HepG2 (cell line): ENCODE measurements around the gene ZSCAN21. TPM values are rescaled to one million over a fixed set of nuclear protein-coding genes. Genes with fewer than 3 reads are reported as not detected.
A peak's percentile ranks its signal among the peaks of the same experiment; 100 is the strongest.

Experiments used
- FLYWCH1 ChIP-seq: sonication (generic); formaldehyde crosslinking; IDR thresholded peaks from 2 replicates; pipeline ENCODE4 v1.8.1; 2023; ENCODE audit warnings: mild to moderate bottlenecking, missing genetic modification reagents
- HDAC6 ChIP-seq: fragments of 200-600 bp; sonication (generic); IDR thresholded peaks from 2 replicates; pipeline ENCODE4 v1.7.0; 2017; ENCODE audit warnings: mild to moderate bottlenecking, antibody characterized with exemption, low read length, low read depth
- MTA3 ChIP-seq: sonication (generic); formaldehyde crosslinking; IDR thresholded peaks from 2 replicates; pipeline ENCODE4 v1.4.0; 2020; ENCODE audit warnings: missing genetic modification reagents
- NAIF1 ChIP-seq: sonication (generic); formaldehyde crosslinking; IDR thresholded peaks from 2 replicates; pipeline ENCODE4 v1.5.0; 2020; ENCODE audit warnings: mild to moderate bottlenecking, missing genetic modification reagents, borderline replicate concordance
- SP2 ChIP-seq: sonication (generic); formaldehyde crosslinking; IDR thresholded peaks from 2 replicates; pipeline ENCODE4 v1.5.1; 2020; ENCODE audit warnings: mild to moderate bottlenecking, missing genetic modification reagents
- SYNCRIP ChIP-seq: fragments of 200-400 bp; formaldehyde crosslinking; IDR thresholded peaks from 2 replicates; pipeline ENCODE4 v1.6.1; 2018; ENCODE audit warnings: mild to moderate bottlenecking, low read depth, low read length; ENCODE audit not compliant: insufficient read depth
- TEAD2 ChIP-seq: sonication (generic); formaldehyde crosslinking; IDR thresholded peaks from 2 replicates; pipeline ENCODE4 v1.9.0; 2021; ENCODE audit warnings: missing genetic modification reagents
- THAP11 ChIP-seq: IDR thresholded peaks from 2 replicates; pipeline ENCODE4 v1.6.1; 2016; ENCODE audit warnings: missing biosample characterization, missing genetic modification reagents
- U2AF2 ChIP-seq: fragments of 200-400 bp; formaldehyde crosslinking; IDR thresholded peaks from 2 replicates; pipeline ENCODE4 v1.6.1; 2017; ENCODE audit warnings: low read depth, mild to moderate bottlenecking, low read length
- ZBTB21 ChIP-seq: sonication (generic); formaldehyde crosslinking; IDR thresholded peaks from 2 replicates; pipeline ENCODE4 v1.4.0; 2020; ENCODE audit warnings: missing genetic modification reagents
- ZFP1 ChIP-seq: IDR thresholded peaks from 2 replicates; pipeline ENCODE4 v1.6.1; 2016
- ZNF335 ChIP-seq: sonication (generic); formaldehyde crosslinking; IDR thresholded peaks from 2 replicates; pipeline ENCODE4 v1.4.0; 2020; ENCODE audit warnings: missing genetic modification reagents
- ZNF34 ChIP-seq: sonication (generic); formaldehyde crosslinking; IDR thresholded peaks from 2 replicates; pipeline ENCODE4 v1.4.0; 2020; ENCODE audit warnings: mild to moderate bottlenecking, missing genetic modification reagents, borderline replicate concordance
- ZNF460 ChIP-seq: sonication (generic); formaldehyde crosslinking; IDR thresholded peaks from 2 replicates; pipeline ENCODE4 v1.5.1; 2020; ENCODE audit warnings: missing genetic modification reagents, mild to moderate bottlenecking, borderline replicate concordance
- ZNF484 ChIP-seq: sonication (generic); formaldehyde crosslinking; IDR thresholded peaks from 2 replicates; pipeline ENCODE4 v1.5.1; 2020; ENCODE audit warnings: mild to moderate bottlenecking, low read depth, missing genetic modification reagents, borderline replicate concordance
- ZNF619 ChIP-seq: sonication (generic); formaldehyde crosslinking; IDR thresholded peaks from 2 replicates; pipeline ENCODE4 v1.4.0; 2020; ENCODE audit warnings: mild to moderate bottlenecking, missing genetic modification reagents
- polyA plus RNA-seq, 8 experiments: library from polyadenylated mRNA; depleted of rRNA in 3 of 8; stranded (reverse) in 7 of 8; unstranded in 1 of 8; fragments of >200 nt; fragmentation: Illumina TruSeq in 4 of 8; extraction: Trizol in 4 of 8; gene quantifications; 2 replicates each; pipeline versions ENCODE4 v1.2.1 to v1.2.3, GENCODE V29; 2011 to 2016; ENCODE audit warnings: low read depth in 4 of 8, missing spikeins in 1 of 8, mixed read lengths in 1 of 8; ENCODE audit not compliant: insufficient read depth in 1 of 8
- total RNA-seq, 5 experiments: library from RNA; depleted of rRNA; stranded (reverse); fragments of >200 nt; fragmentation: Illumina TruSeq; extraction: Trizol; gene quantifications; 2 replicates each; pipeline ENCODE4 v1.2.3, GENCODE V29; 2016; ENCODE audit warnings: low read depth in 1 of 5
- TF ChIP-seq, protein P1 (sequence below): sonication (generic); formaldehyde crosslinking; IDR thresholded peaks from 2 replicates; pipeline ENCODE4 v1.4.0; 2020; ENCODE audit warnings: mild to moderate bottlenecking, missing genetic modification reagents
- TF ChIP-seq, protein P2 (sequence below): IDR thresholded peaks from 2 replicates; pipeline ENCODE4 v1.6.1; 2012; ENCODE audit warnings: low read length, improper control_type of control experiment

Gene ZSCAN21
- total and polyA plus RNA-seq, 2 of the 13 experiments (the other 11 are each of a cell fraction or from before 2014, with no cell fraction given): 7.0 to 10.0 TPM

DNA sequence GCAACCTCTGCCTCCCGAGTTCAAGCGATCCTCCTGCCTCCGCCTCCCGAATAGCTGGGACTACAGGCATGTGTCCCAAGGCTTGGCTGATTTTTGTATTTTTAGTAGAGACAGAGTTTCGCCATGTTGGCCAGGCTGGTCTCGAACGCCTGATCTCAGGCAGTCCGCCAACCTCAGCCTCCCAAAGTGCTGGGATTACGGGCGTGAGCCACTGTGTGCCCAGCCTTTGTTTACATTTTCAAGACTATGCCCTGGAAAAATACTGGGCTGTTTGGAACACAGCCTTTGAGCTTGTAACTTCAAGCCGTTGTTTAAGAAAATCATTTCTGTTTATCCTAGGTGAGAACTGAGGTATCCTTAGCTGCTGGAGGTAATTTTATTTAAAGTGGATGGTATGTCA, 32.3 kb upstream of the ZSCAN21 start (continued):
- TF ChIP-seq ZNF484 (CRISPR knock-in tag) (no peak), THAP11 (CRISPR knock-in tag) (no peak; the same call in 1 of the 2 replicates), ZNF34 (CRISPR knock-in tag) (no peak), SYNCRIP (no peak), HDAC6 (no peak), MTA3 (CRISPR knock-in tag) (no peak), FLYWCH1 (CRISPR knock-in tag) (no peak), TEAD2 (CRISPR knock-in tag) (no peak), NAIF1 (CRISPR knock-in tag) (no peak), ZNF460 (CRISPR knock-in tag) (peak; percentile 75; the same call in 1 of the 2 replicates), SP2 (CRISPR knock-in tag) (no peak), U2AF2 (no peak), ZFP1 (CRISPR knock-in tag) (no peak), ZBTB21 (CRISPR knock-in tag) (no peak), ZNF619 (CRISPR knock-in tag) (no peak), ZNF335 (CRISPR knock-in tag) (no peak)
- TF ChIP-seq, protein P1, sequence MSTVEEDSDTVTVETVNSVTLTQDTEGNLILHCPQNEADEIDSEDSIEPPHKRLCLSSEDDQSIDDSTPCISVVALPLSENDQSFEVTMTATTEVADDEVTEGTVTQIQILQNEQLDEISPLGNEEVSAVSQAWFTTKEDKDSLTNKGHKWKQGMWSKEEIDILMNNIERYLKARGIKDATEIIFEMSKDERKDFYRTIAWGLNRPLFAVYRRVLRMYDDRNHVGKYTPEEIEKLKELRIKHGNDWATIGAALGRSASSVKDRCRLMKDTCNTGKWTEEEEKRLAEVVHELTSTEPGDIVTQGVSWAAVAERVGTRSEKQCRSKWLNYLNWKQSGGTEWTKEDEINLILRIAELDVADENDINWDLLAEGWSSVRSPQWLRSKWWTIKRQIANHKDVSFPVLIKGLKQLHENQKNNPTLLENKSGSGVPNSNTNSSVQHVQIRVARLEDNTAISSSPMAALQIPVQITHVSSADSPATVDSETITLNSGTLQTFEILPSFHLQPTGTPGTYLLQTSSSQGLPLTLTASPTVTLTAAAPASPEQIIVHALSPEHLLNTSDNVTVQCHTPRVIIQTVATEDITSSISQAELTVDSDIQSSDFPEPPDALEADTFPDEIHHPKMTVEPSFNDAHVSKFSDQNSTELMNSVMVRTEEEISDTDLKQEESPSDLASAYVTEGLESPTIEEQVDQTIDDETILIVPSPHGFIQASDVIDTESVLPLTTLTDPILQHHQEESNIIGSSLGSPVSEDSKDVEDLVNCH (CRISPR knock-in tag): no peak
- TF ChIP-seq, protein P2, sequence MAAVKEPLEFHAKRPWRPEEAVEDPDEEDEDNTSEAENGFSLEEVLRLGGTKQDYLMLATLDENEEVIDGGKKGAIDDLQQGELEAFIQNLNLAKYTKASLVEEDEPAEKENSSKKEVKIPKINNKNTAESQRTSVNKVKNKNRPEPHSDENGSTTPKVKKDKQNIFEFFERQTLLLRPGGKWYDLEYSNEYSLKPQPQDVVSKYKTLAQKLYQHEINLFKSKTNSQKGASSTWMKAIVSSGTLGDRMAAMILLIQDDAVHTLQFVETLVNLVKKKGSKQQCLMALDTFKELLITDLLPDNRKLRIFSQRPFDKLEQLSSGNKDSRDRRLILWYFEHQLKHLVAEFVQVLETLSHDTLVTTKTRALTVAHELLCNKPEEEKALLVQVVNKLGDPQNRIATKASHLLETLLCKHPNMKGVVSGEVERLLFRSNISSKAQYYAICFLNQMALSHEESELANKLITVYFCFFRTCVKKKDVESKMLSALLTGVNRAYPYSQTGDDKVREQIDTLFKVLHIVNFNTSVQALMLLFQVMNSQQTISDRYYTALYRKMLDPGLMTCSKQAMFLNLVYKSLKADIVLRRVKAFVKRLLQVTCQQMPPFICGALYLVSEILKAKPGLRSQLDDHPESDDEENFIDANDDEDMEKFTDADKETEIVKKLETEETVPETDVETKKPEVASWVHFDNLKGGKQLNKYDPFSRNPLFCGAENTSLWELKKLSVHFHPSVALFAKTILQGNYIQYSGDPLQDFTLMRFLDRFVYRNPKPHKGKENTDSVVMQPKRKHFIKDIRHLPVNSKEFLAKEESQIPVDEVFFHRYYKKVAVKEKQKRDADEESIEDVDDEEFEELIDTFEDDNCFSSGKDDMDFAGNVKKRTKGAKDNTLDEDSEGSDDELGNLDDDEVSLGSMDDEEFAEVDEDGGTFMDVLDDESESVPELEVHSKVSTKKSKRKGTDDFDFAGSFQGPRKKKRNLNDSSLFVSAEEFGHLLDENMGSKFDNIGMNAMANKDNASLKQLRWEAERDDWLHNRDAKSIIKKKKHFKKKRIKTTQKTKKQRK: no peak
